GM12874 (cell line): ENCODE data around the gene FLNB.

Experiments
- CTCF ChIP-seq: IDR thresholded peaks from 2 replicates; pipeline ENCODE4 v1.5.1; 2011; ENCODE audit warnings: low read depth, mild to moderate bottlenecking, control low read depth, low read length, moderate library complexity; ENCODE audit not compliant: insufficient read depth

Gene FLNB

GRCh38 chr3:58200846-58201355 lies 192.7 kb downstream of the FLNB start:
- TF ChIP-seq CTCF, result no peak

GRCh38 chr3:58202917-58203360 lies 194.7 kb downstream of the FLNB start:
- TF ChIP-seq CTCF, result no peak

DNA sequence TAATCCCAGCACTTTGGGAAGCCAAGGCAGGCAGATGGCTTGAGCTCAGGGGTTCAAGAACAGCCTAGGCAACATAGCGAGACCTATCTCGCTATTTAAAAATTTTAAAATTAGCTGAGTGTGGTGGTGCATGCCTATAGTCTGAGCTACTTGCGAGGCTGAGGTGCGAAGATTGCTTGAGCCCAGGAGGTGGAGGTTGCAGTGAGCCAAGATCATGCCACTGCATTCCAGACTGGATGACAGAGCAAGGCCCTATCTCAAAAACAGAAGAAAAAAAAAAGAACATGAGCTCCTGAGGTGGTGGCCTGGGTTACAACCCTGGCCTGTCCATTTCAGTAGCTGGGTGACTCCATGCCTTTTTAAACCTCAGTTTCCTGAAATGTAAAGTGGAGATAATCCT lies 195.3 kb downstream of the FLNB start:
- no peak for TF ChIP-seq CTCF

- TF ChIP-seq CTCF, result no peak
These were observed 196.5 kb downstream of the FLNB start for GRCh38 chr3:58204720-58205119.

DNA sequence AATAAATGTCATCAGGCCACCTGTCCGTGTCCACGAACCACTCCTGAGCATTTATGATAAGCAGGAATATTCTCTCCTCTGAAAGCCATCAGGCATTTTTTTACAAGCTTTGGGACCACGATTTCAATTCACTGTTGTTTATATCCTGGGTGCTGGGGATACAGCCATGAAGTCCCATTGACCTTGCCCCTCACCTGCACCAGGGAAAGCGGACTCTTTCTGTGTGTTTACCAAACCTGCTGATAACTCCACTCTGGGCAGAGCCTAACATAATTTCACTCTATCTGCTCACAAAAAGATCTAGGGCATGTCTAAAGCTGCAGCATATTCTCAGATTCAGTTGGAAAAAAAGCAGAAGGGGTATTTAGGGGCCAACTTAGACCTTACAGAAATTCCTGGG lies 197.8 kb downstream of the FLNB start:
- TF ChIP-seq CTCF, result no peak

DNA sequence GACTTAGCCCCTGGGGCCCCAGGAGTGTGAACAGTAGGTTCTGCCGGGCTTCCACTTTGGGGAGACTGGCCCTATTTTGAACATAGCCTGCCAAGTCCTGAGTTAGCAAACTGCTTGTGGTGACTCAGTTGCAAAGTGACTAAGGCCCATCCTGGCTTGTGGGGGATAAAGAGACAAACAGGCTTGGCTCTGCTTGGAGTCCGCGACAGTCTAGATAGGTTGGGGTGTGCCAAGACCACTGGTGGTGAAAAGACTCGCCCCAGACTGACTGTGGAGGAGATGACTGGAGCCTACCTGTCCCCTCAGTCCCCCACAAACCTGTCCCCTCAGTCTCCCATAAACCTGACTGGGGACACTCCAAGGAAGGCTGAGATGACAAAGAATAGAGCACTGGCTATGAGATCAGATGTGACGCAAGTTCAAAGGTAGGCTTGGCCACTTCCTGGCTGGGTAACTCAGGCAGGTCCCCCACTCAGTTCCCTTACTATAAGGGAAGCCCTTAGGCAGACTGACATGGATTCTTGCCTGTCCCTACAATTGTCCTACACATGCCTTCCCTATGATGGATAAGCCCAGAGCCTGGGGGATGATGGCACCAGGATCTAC lies 198.3 kb downstream of the FLNB start:
- no peak for TF ChIP-seq CTCF

- TF ChIP-seq CTCF, result no peak
These were observed 199.7 kb downstream of the FLNB start for GRCh38 chr3:58207954-58208353.
